Activated naive CD4-positive, alpha-beta T cell treated with anti-CD3 and anti-CD28 coated beads, Interleukin-2, amount 50 U/mL, for 24 hours (primary cell): ENCODE data around the gene CPB2.

ENCODE experiments used
- H3K27ac Mint-ChIP-seq: one replicate; pipeline ENCODE4 v1.8.0; 2021; ENCODE audit warnings: mild to moderate bottlenecking, mixed read lengths
- H3K27me3 Mint-ChIP-seq: one replicate; pipeline ENCODE4 v1.8.0; 2021; ENCODE audit warnings: mixed read lengths
- H3K36me3 Mint-ChIP-seq: one replicate; pipeline ENCODE4 v1.8.0; 2021; ENCODE audit warnings: mixed read lengths
- H3K4me1 Mint-ChIP-seq: one replicate; pipeline ENCODE4 v1.8.0; 2021; ENCODE audit warnings: mixed read lengths
- H3K4me3 Mint-ChIP-seq: one replicate; pipeline ENCODE4 v1.8.0; 2021; ENCODE audit warnings: mild to moderate bottlenecking, mixed read lengths
- H3K9me3 Mint-ChIP-seq: one replicate; pipeline ENCODE4 v1.8.0; 2021; ENCODE audit warnings: mixed read lengths

CPB2 gene, protein sequence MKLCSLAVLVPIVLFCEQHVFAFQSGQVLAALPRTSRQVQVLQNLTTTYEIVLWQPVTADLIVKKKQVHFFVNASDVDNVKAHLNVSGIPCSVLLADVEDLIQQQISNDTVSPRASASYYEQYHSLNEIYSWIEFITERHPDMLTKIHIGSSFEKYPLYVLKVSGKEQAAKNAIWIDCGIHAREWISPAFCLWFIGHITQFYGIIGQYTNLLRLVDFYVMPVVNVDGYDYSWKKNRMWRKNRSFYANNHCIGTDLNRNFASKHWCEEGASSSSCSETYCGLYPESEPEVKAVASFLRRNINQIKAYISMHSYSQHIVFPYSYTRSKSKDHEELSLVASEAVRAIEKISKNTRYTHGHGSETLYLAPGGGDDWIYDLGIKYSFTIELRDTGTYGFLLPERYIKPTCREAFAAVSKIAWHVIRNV

DNA sequence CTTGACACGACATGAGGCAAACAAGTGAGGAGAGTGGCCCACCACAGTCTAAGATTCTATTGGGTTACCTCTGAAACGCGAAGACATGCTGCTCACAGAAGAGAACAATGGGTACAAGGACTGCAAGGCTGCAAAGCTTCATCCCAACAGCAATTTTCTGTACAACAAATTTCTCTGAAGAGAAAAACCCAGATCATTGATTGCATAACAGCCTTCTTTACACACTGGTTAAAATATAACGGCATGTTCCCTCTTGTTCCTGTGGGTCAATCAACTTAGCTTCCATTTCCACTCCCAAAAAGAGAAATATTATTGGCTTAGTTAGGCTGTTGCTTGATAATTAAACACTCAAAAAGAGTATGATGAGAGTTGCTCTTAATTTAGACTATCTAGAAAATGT lies at the start of gene CPB2:
CPB2 (minus strand) TSS at position 166 of the 400 bp plus-strand sequence; CDS start at position 142, 24 bp downstream.
- H3K4me3 Mint-ChIP-seq: no peak within 1 kb of the TSS
- H3K4me1 Mint-ChIP-seq: peaks cover 11% of the 10 kb centered on the region
- H3K27ac Mint-ChIP-seq: no peak within 1 kb of the TSS
- H3K36me3 Mint-ChIP-seq: no peaks in the 10 kb centered on the region
- peaks cover 2% of the 10 kb centered on the region for H3K27me3 Mint-ChIP-seq
- H3K9me3 Mint-ChIP-seq: no peaks in the 10 kb centered on the region

DNA sequence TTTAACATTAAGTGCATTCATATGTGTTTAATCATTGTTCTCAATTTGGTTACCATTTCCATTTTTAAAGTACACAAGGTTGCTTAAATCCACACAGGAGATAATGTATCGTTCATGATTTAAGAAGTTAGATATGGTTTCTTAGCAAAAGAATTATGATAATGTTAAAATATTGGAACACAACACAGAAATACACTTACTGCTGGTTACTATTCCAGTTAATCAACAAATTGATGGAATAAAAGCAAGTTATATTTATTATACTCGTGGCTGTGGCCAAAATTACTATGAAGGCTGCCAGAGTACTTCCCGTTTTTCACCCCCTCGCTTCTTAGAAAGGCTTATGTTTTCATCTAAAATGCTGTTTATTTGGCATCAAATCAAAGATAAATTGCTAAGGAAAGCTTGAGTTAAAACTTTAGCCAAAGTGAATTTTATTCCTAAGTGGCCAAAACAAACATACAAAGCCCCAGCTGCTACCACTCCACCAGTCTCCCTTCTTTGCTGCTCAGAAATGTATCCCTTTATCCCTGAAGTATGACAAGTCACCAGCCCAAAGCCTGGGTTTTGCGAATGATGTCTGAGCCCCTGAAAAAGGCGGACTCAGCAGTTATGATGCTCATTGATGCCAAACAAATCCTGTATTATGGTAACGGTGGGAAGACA lies 49.4 kb upstream of the CPB2 start:
- Mint-ChIP-seq H3K9me3 (no peaks in the 10 kb centered on the region), H3K27ac (peak overlapping the region; percentile 66), H3K36me3 (peaks cover 48% of the 10 kb centered on the region), H3K4me3 (no peak overlapping the region), H3K4me1 (peaks cover 60% of the 10 kb centered on the region), H3K27me3 (no peaks in the 10 kb centered on the region)

DNA sequence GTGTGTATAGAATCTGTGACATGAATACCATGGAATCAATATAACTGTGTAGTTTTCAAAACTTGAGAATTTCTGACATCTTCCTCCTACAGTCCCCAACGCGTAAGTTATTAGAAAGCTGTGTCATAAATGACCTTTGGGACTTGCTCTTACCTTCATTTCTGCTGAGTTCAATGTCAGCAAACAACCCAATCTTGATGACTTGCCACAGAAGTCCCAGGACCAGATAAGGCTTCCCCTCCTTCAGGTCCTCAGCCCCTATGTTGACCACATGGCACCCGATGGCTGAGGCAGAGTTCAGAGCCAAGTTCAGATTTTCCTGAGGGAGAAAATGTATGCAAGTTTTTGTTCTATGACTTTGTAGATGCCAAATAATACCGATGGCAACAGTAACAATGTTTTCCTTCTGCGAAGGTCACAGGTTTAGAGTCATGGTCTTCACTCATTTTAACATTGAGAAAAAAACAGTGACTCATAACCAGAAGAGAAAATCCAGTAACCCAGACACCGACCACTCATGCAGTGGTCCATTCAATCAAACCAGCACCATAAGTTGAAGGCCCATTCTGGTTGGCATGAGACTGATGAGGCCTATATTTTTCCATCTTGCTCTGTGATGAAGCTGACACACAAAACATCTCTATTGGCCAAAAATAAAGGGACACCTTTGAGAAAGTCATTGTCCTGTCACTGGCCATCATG lies 47.9 kb upstream of the CPB2 start:
- Mint-ChIP-seq H3K36me3 (peaks cover 45% of the 10 kb centered on the region), H3K9me3 (no peaks in the 10 kb centered on the region)

DNA sequence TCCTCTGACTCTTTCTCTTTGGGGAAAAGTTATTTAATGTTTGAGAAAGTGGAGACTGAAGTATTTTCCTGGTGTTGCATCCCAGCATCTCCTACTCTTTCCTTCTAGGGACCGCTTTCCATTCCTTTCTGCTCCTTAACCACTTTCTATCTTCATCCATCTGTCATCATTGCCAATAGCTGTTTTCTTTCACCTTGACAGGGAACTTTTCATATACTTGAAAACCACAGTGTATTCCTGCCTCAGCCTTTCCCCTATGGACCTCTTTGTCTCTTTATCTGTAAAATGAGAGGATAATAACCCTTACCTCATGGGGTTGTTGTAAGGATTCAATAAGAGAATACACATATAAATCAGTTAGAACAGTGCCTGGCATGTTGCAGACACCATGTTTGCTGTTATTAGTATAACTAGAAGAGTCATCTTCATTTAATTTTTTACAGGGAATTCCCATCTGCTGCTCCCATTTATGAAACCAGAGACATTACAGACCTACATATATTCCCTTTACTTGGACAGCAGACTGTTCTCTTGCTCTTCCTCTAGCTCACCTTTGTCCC lies 45.4 kb upstream of the CPB2 start:
- Mint-ChIP-seq H3K27me3 (no peaks in the 10 kb centered on the region), H3K36me3 (peaks cover 45% of the 10 kb centered on the region), H3K27ac (peak overlapping the region; percentile 90), H3K4me3 (peak overlapping the region; percentile 32), H3K9me3 (no peaks in the 10 kb centered on the region), H3K4me1 (peaks cover 67% of the 10 kb centered on the region)

More for the DNA sequence above, 47.9 kb upstream of the CPB2 start:
- no peaks in the 10 kb centered on the region for H3K27me3 Mint-ChIP-seq
- peaks cover 63% of the 10 kb centered on the region for H3K4me1 Mint-ChIP-seq
- H3K27ac Mint-ChIP-seq: peak overlapping the region; percentile 91
- no peak overlapping the region for H3K4me3 Mint-ChIP-seq

DNA sequence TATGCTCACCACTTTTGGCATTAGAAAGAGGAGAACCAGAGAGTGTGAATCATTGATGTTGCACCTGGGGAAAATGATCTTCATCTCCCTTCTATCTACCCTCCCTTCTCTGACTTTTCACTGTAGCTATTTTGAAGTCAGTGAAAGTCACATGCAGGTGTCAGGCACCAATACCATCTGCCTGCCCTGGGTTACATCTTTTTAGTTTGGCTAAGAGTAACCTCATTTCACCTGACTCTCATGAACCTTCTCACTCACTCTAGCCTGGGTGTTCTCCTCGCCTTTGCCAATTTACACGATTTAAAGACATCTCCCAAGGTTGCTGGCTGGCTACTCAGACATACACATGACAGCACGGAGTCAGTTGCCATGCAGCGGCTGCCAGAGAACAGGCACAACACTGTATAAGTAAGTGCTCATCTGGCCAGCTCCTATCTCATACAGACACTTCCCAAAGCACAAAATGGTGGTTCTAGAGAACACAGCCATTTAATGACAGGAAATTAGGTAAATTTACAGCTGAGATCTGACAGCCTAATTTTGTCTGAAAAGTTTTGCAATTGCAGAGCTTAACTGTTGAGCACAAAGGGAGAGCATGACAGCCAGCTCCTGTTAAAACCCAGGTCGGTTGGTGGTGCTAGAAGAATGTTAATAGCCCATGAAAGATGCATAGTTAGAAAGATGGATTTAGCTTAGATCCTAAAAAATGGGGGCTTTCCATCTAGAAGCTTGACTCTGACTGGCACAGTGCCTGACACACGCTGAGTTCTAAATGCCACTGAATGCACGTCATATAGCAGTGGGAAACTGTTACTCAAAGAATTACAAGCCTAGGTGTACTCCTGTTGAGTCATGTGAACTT lies 44.7 kb upstream of the CPB2 start:
- H3K4me1 Mint-ChIP-seq: peaks cover 70% of the 10 kb centered on the region

DNA sequence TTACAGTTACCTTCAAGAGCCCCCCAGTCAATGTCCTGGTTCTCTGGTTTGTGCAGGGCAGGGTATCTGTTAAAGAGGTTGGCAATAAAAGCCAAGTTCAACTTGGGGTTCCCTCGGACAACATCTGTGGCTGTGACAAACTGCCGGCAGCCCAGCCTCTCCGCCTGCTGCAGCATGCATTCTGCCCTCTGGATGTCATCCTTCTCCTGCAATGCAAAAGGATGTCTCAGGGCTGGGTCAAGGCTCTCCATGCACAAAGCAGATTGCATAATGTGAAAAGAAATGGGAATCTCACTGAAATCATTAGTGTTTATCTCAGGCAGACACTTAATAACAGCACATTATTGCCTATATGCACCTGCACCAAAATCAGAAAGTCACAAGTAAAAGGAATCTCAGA lies 42.1 kb upstream of the CPB2 start:
- H3K36me3 Mint-ChIP-seq: peaks cover 37% of the 10 kb centered on the region
- H3K9me3 Mint-ChIP-seq: no peaks in the 10 kb centered on the region
- no peak overlapping the region for H3K27ac Mint-ChIP-seq
- no peak overlapping the region for H3K4me3 Mint-ChIP-seq
- peaks cover 58% of the 10 kb centered on the region for H3K4me1 Mint-ChIP-seq
- H3K27me3 Mint-ChIP-seq: no peaks in the 10 kb centered on the region

More for the DNA sequence above, 44.7 kb upstream of the CPB2 start:
- H3K9me3 Mint-ChIP-seq: no peaks in the 10 kb centered on the region
- H3K27ac Mint-ChIP-seq: peak overlapping the region; percentile 90
- H3K27me3 Mint-ChIP-seq: no peaks in the 10 kb centered on the region
- H3K4me3 Mint-ChIP-seq: peak overlapping the region; percentile 51
- H3K36me3 Mint-ChIP-seq: peaks cover 48% of the 10 kb centered on the region

DNA sequence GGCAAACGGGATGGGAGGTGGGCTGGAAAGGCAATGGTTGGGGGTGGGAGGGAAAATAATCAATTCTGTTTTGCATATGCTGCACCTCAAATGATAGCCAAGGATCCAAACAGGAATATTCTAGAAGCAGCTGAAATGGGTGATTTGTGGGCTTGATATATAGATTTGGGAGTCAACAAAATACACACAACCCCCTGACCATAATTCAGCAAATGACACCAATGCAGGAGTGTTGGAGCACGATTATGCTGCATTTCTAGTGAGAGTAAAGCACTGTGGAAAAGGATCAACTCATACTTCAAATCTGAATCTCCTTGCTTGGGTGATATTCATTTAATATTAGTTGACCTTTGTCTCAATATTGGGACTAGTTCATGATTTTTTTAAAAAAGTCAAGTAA lies 41.1 kb upstream of the CPB2 start:
- peaks cover 36% of the 10 kb centered on the region for H3K36me3 Mint-ChIP-seq
- peak overlapping the region; percentile 72 for H3K27ac Mint-ChIP-seq
- H3K9me3 Mint-ChIP-seq: no peaks in the 10 kb centered on the region
- H3K4me3 Mint-ChIP-seq: no peak overlapping the region
- no peaks in the 10 kb centered on the region for H3K27me3 Mint-ChIP-seq
- H3K4me1 Mint-ChIP-seq: peaks cover 57% of the 10 kb centered on the region

DNA sequence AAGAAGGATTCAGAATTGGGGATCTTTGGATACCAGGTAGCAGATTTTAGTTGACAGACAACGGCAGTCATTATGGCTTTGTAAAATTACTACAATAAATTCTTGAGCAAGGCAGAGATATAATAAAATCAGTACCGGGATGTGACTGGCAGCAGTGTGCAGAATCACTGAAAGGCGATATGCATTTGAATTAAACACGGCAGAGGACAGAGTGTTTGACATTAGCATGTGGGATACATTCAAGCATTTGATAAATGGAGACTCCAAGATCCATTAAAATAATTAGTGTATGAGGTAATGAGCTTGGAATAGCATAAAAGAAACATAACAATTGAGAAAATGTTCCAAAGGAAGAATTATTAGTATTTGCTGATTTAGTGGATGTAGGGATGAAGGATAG lies 40.3 kb upstream of the CPB2 start:
- Mint-ChIP-seq H3K4me3 (no peak overlapping the region), H3K9me3 (no peaks in the 10 kb centered on the region), H3K4me1 (peaks cover 57% of the 10 kb centered on the region), H3K36me3 (peaks cover 34% of the 10 kb centered on the region), H3K27me3 (no peaks in the 10 kb centered on the region), H3K27ac (peak overlapping the region; percentile 38)

DNA sequence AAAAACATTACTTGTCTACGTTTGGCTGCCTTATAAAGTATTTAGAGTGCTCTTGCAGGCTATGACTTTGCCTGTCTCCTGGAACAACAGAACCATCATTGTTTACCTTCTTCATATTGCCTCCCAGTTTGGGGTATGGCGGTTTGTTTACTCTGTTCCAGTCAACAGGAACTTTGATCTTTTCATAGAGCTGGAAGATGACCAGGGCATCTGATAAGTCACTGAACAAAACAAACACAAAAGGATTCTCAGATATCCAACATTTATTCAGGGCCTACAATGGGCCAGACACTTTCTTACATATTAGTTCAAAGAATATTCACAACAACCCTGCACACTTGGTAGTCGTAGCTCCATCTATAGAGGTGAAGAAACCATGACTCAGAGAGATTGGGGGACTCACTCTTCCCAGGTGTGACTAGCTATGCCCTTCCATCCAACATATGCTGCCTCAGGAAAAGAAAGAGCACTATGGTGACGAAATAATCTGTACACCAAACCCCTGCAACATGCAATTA lies 38.4 kb upstream of the CPB2 start:
- Mint-ChIP-seq H3K9me3 (no peaks in the 10 kb centered on the region), H3K27ac (peak overlapping the region; percentile 87), H3K4me3 (no peak overlapping the region), H3K36me3 (peaks cover 29% of the 10 kb centered on the region), H3K27me3 (no peaks in the 10 kb centered on the region), H3K4me1 (peaks cover 47% of the 10 kb centered on the region)

DNA sequence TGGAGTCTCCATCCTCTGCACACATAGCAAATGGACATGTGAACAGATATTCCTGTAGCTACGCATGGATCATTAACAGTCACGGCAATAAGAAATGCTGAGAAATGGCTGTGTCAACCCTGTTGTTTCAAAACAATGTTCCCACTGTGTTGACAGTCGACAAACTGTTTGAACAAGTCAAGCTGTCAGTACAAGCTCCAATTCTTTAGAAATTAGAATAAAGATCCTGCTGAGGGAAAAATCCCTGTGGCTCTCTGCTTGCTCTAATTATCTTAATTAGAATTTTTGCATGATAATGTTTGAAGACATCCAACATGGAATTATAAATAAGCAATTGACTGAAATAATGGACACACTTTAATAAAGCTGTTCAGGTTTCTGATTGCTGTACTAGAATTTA lies 37.9 kb upstream of the CPB2 start:
- no peak overlapping the region for H3K27ac Mint-ChIP-seq
- H3K4me1 Mint-ChIP-seq: peaks cover 47% of the 10 kb centered on the region

DNA sequence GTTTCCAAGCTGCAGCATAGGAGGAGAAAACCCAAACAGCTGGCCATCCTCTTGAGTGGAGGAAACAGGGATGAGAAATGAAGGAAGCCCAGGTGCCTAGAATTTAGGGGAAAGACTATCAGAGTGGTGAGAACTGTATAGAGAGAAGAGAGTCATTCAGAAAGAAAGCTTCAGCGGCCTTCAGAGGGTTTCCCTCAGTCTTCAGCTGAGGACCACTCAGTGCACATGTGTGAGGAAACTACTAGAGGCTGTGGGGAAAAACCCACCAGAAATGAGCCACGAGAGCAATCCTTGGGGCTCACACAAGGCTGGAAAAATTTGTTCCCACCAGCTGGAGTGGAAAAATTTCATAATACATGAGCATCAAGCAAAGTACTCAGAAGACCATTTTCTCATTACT lies 35.2 kb upstream of the CPB2 start:
- Mint-ChIP-seq H3K27me3 (no peaks in the 10 kb centered on the region), H3K36me3 (peaks cover 31% of the 10 kb centered on the region), H3K9me3 (no peaks in the 10 kb centered on the region), H3K4me3 (peak overlapping the region; percentile 59), H3K27ac (peak overlapping the region; percentile 95), H3K4me1 (peaks cover 55% of the 10 kb centered on the region)

More for the DNA sequence above, 37.9 kb upstream of the CPB2 start:
- H3K4me3 Mint-ChIP-seq: no peak overlapping the region
- H3K27me3 Mint-ChIP-seq: no peaks in the 10 kb centered on the region
- H3K36me3 Mint-ChIP-seq: peaks cover 31% of the 10 kb centered on the region
- H3K9me3 Mint-ChIP-seq: no peaks in the 10 kb centered on the region

DNA sequence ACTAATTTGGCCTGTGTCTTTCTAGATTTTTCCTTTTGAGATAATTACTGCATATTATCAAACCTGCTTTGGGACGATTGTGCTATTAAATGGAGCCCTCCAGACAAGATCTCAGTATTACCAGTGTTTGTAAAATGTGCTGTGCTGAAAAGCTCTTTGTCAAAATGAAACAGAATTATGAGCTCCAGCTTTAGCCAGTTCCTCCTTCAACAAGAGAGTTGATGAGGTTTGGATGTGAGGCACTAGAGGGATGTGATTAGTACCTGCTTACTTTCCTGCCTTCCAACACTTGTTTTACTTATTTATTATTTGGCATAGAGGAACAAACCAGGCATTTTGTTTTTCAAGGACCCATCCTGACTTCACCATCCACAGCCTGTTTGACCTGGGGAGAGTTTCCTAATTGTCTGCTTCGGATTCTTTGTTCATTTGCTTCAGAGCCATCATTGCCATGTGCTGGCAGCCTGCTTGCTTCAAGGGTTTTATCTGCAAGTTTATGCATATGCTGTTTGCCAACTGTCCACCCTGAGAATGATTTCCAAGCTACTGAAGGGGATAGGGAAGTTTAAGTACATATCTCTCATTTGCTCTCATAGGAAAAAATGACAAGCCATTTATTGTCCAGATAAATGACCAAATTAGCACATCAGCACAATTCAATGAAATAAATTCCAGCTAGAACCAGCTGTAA lies 32.9 kb upstream of the CPB2 start:
- H3K27ac Mint-ChIP-seq: peak overlapping the region; percentile 76
- H3K9me3 Mint-ChIP-seq: no peaks in the 10 kb centered on the region
- H3K4me3 Mint-ChIP-seq: no peak overlapping the region
- H3K27me3 Mint-ChIP-seq: no peaks in the 10 kb centered on the region
- peaks cover 23% of the 10 kb centered on the region for H3K36me3 Mint-ChIP-seq
- H3K4me1 Mint-ChIP-seq: peaks cover 42% of the 10 kb centered on the region

DNA sequence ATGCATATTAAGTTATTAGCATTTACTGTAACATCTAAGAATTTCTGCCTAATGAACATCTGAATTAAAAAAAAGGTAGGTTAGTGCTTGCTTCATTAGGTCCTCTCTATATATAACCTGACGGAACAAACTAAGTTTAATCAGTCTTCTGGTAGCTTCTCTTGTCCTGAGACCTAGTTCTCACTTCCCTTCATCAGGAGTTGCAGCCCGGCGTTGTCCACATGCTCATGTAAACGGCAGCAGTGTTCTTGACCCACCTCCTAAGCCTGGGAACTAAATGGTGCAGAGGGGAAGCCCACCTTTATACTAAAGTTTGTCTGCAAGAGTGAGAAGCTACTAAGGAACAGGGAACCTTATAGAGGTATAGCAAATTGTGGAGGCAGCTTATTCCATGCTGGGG lies 31.9 kb upstream of the CPB2 start:
- Mint-ChIP-seq H3K4me1 (peaks cover 43% of the 10 kb centered on the region), H3K27me3 (no peaks in the 10 kb centered on the region), H3K36me3 (peaks cover 22% of the 10 kb centered on the region), H3K9me3 (no peaks in the 10 kb centered on the region), H3K4me3 (no peak overlapping the region), H3K27ac (peak overlapping the region; percentile 95)

DNA sequence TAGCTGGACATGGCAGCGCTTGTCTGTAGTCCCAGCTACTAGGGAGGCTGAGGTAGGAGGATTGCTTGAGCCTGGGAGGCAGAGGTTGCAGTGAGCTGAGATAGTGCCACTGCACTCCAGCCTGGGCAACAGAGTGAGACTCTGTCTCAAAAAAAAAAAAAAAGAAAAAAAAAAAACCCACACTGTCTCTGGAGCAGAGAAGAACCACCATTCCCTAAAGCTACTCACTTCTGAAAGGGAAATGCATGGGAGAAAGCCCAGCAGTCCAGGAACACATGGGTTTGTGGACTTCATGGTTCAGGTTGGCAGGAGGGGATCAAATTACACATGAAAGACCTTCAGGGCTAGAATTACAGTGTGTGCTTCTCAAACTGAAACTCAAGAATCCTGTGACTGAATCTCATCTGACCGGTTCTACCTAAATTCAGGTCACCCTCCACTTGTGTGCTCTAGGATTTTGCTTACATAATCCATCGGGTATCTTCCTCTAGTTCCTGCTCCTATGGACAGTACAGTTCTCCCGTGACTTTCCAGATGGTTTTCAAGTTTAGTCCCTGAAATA lies 30.2 kb upstream of the CPB2 start:
- peak overlapping the region; percentile 95 for H3K27ac Mint-ChIP-seq
- H3K4me3 Mint-ChIP-seq: no peak overlapping the region
- H3K9me3 Mint-ChIP-seq: no peaks in the 10 kb centered on the region
- no peaks in the 10 kb centered on the region for H3K27me3 Mint-ChIP-seq
- H3K36me3 Mint-ChIP-seq: peaks cover 23% of the 10 kb centered on the region
- peaks cover 29% of the 10 kb centered on the region for H3K4me1 Mint-ChIP-seq
